Measurements from ENCODE around the gene TJP3. TPM values are rescaled to one million over a fixed set of nuclear protein-coding genes. Genes with fewer than 3 reads are reported as not detected.

The TJP3 gene
- total and polyA plus RNA-seq, 10 of the 15 experiments (the other 5 are each of a cell fraction or from before 2014, with no cell fraction given), result 0.04 to 1.2 (median 0.29) TPM; not detected in 6

DNA sequence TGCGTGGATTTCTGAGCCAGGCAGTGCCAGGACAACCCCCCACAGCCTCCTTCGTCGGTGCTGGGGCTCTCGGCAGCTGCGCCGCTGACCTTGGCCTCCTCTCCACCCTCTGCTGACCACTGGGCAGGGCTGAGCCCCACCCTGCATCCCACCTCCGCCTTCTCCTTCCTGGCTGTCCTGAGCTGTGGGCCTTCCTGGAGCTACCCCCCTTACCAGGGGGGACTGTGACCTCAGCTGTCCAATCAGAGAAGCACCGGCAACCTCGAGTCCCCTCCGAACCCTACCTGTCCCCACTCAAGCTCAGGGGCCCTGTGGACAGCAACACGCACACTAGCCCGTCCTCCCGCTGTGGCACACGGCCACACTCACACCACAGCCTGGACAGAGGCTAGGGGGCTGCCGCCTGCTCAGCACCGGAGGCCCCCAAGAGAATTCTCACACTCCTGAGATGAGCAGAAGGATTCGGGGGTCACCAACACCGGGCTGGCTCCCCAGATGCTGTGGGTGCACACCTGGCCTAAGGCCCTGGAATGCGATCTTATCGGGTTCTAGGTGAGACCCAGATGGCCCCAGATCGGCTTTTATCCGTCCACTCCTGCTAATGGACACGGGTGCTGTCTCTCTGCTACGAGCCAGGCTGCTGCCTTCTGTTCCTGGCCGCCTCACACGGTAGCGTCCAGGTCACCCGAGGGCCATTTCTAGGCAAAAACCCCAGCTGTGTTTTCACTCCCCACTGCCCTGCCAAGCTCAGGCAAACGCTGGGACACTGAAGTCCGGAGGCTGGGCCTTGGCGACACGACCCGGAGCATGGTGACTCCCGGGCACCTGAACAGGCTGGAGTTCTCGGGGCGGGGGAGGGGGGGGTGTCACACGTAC, 49.1 kb upstream of the TJP3 start:
- ChIA-PET CTCF (no interaction called here), POLR2A (interaction anchor here (0.6 kb wide), 1 partner anchor 56 kb away, joined by 4 read pairs; no protein-coding TSS in a partner anchor), SMC1A (ENCODE audit: uncharacterized antibody, unreplicated experiment) (no interaction called here), RAD21 (ENCODE audit: unreplicated experiment) (no interaction called here)
- Histone ChIP-seq H3K79me2 (ENCODE audit: control insufficient read depth, insufficient read depth, low read length) (no peaks in the 10 kb centered on the region), H3K27me3 (replicated peaks in 1 of 2; ENCODE audit: control insufficient read depth in 2 of 2, insufficient read depth in 2 of 2, low read length in 1 of 2) (no peaks in the 10 kb centered on the region), H3K27ac (ENCODE audit: control insufficient read depth, insufficient read depth) (no peak overlapping the region), H3K4me3 (no peak overlapping the region), H3K4me2 (ENCODE audit: control insufficient read depth, insufficient read depth) (no peak overlapping the region), H2AFZ (ENCODE audit: control insufficient read depth, low read depth, low read length) (no peak overlapping the region), H3K9ac (ENCODE audit: control insufficient read depth, insufficient read depth, low read length) (no peak overlapping the region), H3K4me1 (ENCODE audit: control insufficient read depth, insufficient read depth, low read length) (no peaks in the 10 kb centered on the region), H3K9me3 (replicated peaks; ENCODE audit: control insufficient read depth, insufficient read depth, low read length) (no peaks in the 10 kb centered on the region; the same call in 2 of the 3 replicates), H3K36me3 (ENCODE audit: control insufficient read depth in 2 of 2, insufficient read depth in 2 of 2, low read length in 1 of 2) (peaks cover 3 to 6% of the 10 kb centered on the region in 2 experiments; a peak in 3 of 4 replicates), H4K20me1 (ENCODE audit: control insufficient read depth, insufficient read depth) (no peaks in the 10 kb centered on the region)
- ATAC-seq (no peak), DNase-seq (ENCODE audit: low read depth, low spot score) (no peak), FAIRE-seq (no peak)
- no TSS peak for BruUV-seq (replicated peaks)
- intact Hi-C loops (cut with micrococcal nuclease; ENCODE audit: unreplicated experiment), result no loop called here
- in situ Hi-C loops (cut with MboI), result no loop called here
- WGBS (ENCODE audit: insufficient coverage, insufficient replicate concordance, low lambda C conversion rate, missing lambda C conversion rate), result 94% methylated on average over 37 of the region's 37 CpGs
- TF ChIP-seq BRCA1 (IDR thresholded peaks at IDR 0.05; ENCODE audit: low read depth, low read length) (no peak), NBN (IDR thresholded peaks at IDR 0.05) (no peak), REST (IDR thresholded peaks at IDR 0.05; ENCODE audit: low read depth, low read length) (no peak), SIN3A (IDR thresholded peaks at IDR 0.05; ENCODE audit: low read depth, low read length) (no peak), SUPT20H (IDR thresholded peaks at IDR 0.05; ENCODE audit: borderline replicate concordance, control insufficient read depth, low read depth, low read length) (no peak), BCL11A (IDR thresholded peaks at IDR 0.05; ENCODE audit: low read depth, low read length) (no peak), TCF12 (IDR thresholded peaks at IDR 0.05; ENCODE audit: low read depth, low read length) (no peak), ELK1 (IDR thresholded peaks at IDR 0.05; ENCODE audit: low read depth, low read length) (no peak), TAF1 (IDR thresholded peaks at IDR 0.05; ENCODE audit: borderline replicate concordance, low read depth, low read length) (no peak), NR2F1 (conservative IDR thresholded peaks at IDR 0.05) (no peak), GATAD2B (conservative IDR thresholded peaks at IDR 0.05; ENCODE audit: low read depth) (no peak), KLF5 (IDR thresholded peaks at IDR 0.05; ENCODE audit: partially characterized antibody) (no peak), NFIC (IDR thresholded peaks at IDR 0.05; ENCODE audit: low read depth, low read length) (no peak)
- TF ChIP-seq, protein P1, sequence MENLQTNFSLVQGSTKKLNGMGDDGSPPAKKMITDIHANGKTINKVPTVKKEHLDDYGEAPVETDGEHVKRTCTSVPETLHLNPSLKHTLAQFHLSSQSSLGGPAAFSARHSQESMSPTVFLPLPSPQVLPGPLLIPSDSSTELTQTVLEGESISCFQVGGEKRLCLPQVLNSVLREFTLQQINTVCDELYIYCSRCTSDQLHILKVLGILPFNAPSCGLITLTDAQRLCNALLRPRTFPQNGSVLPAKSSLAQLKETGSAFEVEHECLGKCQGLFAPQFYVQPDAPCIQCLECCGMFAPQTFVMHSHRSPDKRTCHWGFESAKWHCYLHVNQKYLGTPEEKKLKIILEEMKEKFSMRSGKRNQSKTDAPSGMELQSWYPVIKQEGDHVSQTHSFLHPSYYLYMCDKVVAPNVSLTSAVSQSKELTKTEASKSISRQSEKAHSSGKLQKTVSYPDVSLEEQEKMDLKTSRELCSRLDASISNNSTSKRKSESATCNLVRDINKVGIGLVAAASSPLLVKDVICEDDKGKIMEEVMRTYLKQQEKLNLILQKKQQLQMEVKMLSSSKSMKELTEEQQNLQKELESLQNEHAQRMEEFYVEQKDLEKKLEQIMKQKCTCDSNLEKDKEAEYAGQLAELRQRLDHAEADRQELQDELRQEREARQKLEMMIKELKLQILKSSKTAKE (IDR thresholded peaks at IDR 0.05; ENCODE audit: low read depth, poor library complexity, severe bottlenecking), result no peak
- TF ChIP-seq, protein P2, sequence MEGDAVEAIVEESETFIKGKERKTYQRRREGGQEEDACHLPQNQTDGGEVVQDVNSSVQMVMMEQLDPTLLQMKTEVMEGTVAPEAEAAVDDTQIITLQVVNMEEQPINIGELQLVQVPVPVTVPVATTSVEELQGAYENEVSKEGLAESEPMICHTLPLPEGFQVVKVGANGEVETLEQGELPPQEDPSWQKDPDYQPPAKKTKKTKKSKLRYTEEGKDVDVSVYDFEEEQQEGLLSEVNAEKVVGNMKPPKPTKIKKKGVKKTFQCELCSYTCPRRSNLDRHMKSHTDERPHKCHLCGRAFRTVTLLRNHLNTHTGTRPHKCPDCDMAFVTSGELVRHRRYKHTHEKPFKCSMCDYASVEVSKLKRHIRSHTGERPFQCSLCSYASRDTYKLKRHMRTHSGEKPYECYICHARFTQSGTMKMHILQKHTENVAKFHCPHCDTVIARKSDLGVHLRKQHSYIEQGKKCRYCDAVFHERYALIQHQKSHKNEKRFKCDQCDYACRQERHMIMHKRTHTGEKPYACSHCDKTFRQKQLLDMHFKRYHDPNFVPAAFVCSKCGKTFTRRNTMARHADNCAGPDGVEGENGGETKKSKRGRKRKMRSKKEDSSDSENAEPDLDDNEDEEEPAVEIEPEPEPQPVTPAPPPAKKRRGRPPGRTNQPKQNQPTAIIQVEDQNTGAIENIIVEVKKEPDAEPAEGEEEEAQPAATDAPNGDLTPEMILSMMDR (IDR thresholded peaks at IDR 0.05 in 2 of 3, conservative IDR thresholded peaks at IDR 0.05 in 1 of 3; ENCODE audit: control insufficient read depth in 2 of 3, extremely low read depth in 1 of 3, insufficient read depth in 1 of 3, low read depth in 3 of 3, low read length in 3 of 3), result no peak

Data from GM12878 (cell line).